EL (cell line): ENCODE data around the gene DCDC2B.
"Not testable (repeated sequence)": the region's sequence is repeated elsewhere in the genome, so short reads cannot be mapped to it uniquely, and the experiment has no call there.

ENCODE experiments used
- DNase-seq: peaks from one replicate; pipeline ENCODE4 v3.0.0-alpha.2; 2016

Gene DCDC2B

GRCh38 chr1:32208891-32209328 lies at the start of gene DCDC2B:
TSS of gene DCDC2B (plus strand) at chr1:32209089. CDS start at chr1:32209094, 5 bp downstream.
- DNase-seq, result peak; percentile 44

GRCh38 chr1:32159189-32159588 lies 49.7 kb upstream of the DCDC2B start:
- DNase-seq, result no peak

DNA sequence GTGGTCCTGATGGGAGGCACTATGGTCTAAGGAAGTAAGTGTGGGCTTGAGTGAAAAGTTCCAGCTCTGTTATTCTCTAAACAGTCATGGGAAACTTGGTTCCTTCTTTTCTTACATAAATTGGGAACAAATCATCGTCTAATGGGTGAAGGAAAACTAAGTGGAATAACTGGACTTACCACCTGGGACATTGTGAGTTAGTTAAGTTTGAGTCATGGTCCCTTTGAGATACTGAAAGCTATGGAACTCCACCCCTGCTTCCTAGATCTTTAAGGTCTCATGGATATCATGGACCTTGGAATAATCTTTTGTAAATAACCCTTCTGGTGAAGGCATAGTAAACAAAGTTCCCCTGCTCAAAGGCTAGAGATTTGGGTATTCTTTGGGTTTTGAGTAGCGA lies 45.5 kb upstream of the DCDC2B start:
- DNase-seq, result no peak

DNA sequence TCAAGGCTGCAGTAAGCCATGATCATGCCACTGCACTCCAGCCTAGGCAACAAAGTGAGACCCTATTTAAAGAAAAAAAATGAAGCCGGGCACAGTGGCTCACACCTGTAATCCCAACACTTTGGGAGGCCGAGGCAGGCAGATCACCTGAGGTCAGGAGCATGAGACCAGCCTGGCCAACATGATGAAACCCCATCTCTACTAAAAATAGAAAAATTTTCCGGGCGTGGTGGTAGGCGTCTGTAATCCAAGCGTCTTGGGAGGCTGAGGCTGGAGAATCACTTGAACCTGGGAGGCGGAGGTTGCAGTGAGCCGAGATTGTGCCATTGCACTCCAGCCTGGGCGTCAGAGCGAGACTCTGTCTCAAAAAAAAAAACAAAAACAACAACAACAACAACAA lies 43.3 kb upstream of the DCDC2B start:
- DNase-seq, result not testable (repeated sequence)

GRCh38 chr1:32170991-32171390 lies 37.9 kb upstream of the DCDC2B start:
- DNase-seq, result no peak

DNA sequence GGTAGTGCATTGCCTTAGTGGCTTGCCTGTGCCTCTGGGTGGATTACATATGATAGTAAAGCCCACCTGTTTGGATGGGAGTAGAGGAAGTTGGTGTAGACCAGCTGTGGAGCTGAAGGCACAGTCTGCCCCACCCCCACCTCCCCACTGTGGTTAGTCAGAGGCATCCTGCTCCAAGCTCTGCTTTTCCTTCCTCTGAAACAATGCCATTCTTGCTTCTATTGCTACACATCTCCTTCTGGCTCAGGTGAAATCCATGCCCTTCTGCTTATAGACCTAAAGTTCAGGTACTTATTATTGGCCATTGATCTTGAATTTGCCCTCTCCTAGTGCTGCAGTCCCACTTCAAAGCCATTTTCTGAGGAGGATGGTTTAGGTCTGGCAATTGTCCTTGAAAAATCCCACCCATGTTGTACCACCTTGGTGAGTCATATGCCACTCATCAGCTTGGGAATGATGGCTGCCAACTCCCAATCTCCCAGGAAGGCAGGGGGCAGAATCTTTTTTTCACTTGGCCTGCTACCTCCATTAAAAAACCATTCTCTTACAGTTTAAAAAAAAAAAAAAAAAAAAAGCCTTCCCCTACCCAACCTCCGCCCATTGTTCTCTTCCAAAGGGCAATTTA lies 36.2 kb upstream of the DCDC2B start:
- DNase-seq, result no peak

GRCh38 chr1:32178380-32179192 lies 30.3 kb upstream of the DCDC2B start:
- no peak for DNase-seq

GRCh38 chr1:32179193-32179442 lies 29.8 kb upstream of the DCDC2B start:
- no peak for DNase-seq

GRCh38 chr1:32179443-32180185 lies 29.3 kb upstream of the DCDC2B start, which contains the start of gene TXLNA:
TSS of gene TXLNA (plus strand) at chr1:32179675. CDS start at chr1:32180346, 671 bp downstream.
- DNase-seq, result peak; percentile 95

GRCh38 chr1:32180186-32181060 lies 28.5 kb upstream of the DCDC2B start:
- peak; percentile 64 for DNase-seq

DNA sequence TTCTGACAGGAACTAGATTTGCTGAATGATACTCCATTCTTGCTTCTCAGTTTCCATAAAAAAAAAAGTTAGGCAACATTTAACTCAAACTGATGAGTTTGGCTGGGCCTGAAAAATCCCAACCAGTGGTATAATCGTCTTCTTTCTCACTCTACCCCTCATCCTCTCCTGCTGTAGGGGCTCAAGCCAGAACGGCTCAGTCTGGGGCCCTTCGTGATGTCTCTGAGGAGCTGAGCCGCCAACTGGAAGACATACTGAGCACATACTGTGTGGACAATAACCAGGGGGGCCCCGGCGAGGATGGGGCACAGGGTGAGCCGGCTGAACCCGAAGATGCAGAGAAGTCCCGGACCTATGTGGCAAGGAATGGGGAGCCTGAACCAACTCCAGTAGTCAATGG lies 27.8 kb upstream of the DCDC2B start:
- DNase-seq, result no peak

GRCh38 chr1:32181563-32181962 lies 27.3 kb upstream of the DCDC2B start:
- no peak for DNase-seq

GRCh38 chr1:32182060-32182459 lies 26.8 kb upstream of the DCDC2B start:
- DNase-seq, result no peak

GRCh38 chr1:32184650-32185049 lies 24.2 kb upstream of the DCDC2B start:
- no peak for DNase-seq

DNA sequence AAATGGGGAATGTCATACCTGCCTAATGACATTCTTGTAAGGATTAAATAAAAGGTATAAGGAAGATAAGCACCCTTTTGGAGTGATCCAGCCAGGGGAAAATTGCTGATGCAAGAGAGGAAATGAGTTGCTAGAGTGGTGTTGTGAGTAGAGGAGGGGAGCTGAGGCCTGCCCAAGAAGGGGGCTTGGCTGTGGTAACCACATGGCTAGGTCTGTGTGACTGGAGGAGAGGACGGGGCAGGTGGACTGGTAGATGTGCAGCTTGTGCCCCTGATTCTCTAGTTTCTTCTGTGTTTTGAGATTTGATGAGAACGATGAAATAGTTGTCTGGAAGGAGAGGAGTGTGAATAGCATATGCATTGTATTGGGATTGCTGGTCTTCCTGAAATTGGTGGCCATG lies 22.8 kb upstream of the DCDC2B start:
- no peak for DNase-seq

GRCh38 chr1:32186491-32186890 lies 22.4 kb upstream of the DCDC2B start:
- DNase-seq, result no peak

GRCh38 chr1:32187850-32188249 lies 21.0 kb upstream of the DCDC2B start:
- DNase-seq, result no peak

- no peak for DNase-seq
These were observed 16.5 kb upstream of the DCDC2B start for GRCh38 chr1:32192220-32192948.

- DNase-seq, result no peak
These were observed 13.9 kb upstream of the DCDC2B start for GRCh38 chr1:32194984-32195383.

GRCh38 chr1:32195531-32195930 lies 13.4 kb upstream of the DCDC2B start:
- DNase-seq, result no peak

DNA sequence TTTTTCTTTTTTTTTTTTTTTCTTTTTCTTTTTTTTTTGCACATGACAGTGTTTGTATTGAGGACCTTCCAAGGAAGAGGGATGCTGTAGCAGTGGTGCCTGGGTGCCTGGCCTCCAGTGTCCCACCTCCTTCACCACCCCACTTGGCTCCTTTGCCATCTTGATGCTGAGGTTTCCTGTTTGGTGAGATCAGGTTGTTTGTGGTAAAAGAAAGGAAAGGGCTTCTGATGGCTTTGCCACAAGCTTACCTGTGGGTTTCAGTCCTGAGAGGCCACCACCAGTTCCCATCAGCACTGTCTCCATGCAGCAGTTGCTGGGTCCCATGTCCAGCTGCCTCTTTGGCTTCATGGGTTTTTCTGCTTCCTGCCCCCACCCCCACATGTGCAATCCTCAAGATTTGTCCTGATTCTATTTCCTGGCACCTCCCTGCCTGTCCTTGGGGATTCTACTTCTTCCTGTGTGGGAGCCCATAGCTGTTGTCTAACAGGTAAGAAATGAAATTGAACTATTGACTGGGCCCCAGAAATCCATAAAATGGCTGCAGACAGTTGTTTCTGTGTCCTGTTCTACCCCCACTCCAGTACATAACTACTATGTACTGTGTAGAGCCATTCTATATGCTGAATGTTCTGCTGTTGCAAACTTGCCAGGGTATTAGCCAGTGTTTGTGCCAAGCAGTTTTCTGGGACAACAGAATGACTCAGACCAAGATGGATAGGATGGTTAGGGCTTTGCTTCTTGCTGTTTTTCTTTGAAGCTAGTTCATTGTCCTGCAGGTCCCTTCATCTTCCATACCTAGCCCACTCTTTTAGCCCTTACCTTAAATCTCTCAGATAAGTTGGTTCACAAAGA lies 12.7 kb upstream of the DCDC2B start:
- no peak for DNase-seq
